ENCODE results near the gene SESTD1. TPM values are rescaled to one million over a fixed set of nuclear protein-coding genes. Genes with fewer than 3 reads are reported as not detected.

The SESTD1 gene
- total RNA-seq, 2 donors from 2014 or later: 51.3 to 75.4 TPM

- Histone ChIP-seq H3K27ac (ENCODE audit: low read depth, low read length) (no peak overlapping the region), H3K9me3 (ENCODE audit: control insufficient read depth, low read length) (peaks cover 8% of the 10 kb centered on the region), H3K4me1 (ENCODE audit: control insufficient read depth, insufficient read depth, low read length) (peaks cover 4% of the 10 kb centered on the region), H3K9ac (ENCODE audit: extremely low read depth, low read length, poor library complexity, severe bottlenecking) (no peak overlapping the region), H3K4me3 (ENCODE audit: low read length) (no peak overlapping the region), H3K27me3 (ENCODE audit: control insufficient read depth, insufficient read depth, low read length, poor library complexity, severe bottlenecking) (no peaks in the 10 kb centered on the region), H3K36me3 (ENCODE audit: control insufficient read depth, insufficient read depth, low read length) (peaks cover 14% of the 10 kb centered on the region)
- Mint-ChIP-seq H3K27ac (no peak overlapping the region), H3K4me1 (peaks cover 24% of the 10 kb centered on the region), H3K9me3 (peaks cover 5% of the 10 kb centered on the region), H3K27me3 (ENCODE audit: insufficient read depth) (no peaks in the 10 kb centered on the region), H3K36me3 (ENCODE audit: low read depth) (peaks cover 26% of the 10 kb centered on the region), H3K4me3 (no peak overlapping the region)
- no peak for TF ChIP-seq CTCF (conservative IDR thresholded peaks at IDR 0.05)
- 100% methylated on average over 1 of the region's 1 CpG; no CpG with 5 or more reads in 1 of the 2 experiments for WGBS, 2 experiments (ENCODE audit: insufficient coverage in 1 of 2, insufficient read length in 1 of 2)
- no peak for DNase-seq
Observed at GRCh38 chr2:179170901-179171300, 93.7 kb downstream of the SESTD1 start.

GRCh38 chr2:179165356-179166000 is 99.2 kb downstream of the SESTD1 start:
- H3K36me3 ChIP-seq (ENCODE audit: control insufficient read depth, insufficient read depth, low read length): peaks cover 30% of the 10 kb centered on the region
- 69 to 86% methylated on average over 3 of the region's 3 CpGs for WGBS, 2 experiments (ENCODE audit: insufficient coverage in 1 of 2, insufficient read length in 1 of 2)
- no peak overlapping the region for H3K27ac ChIP-seq (ENCODE audit: low read depth, low read length)
- Mint-ChIP-seq H3K36me3 (ENCODE audit: low read depth) (peaks cover 20% of the 10 kb centered on the region), H3K9me3 (peaks cover 5% of the 10 kb centered on the region), H3K27me3 (ENCODE audit: insufficient read depth) (no peaks in the 10 kb centered on the region), H3K4me1 (peaks cover 13% of the 10 kb centered on the region), H3K27ac (peak overlapping the region; percentile 11), H3K4me3 (no peak overlapping the region)
- peaks cover 2% of the 10 kb centered on the region for H3K4me1 ChIP-seq (ENCODE audit: control insufficient read depth, insufficient read depth, low read length)
- H3K4me3 ChIP-seq (ENCODE audit: low read length): no peak overlapping the region
- no peak overlapping the region for H3K9ac ChIP-seq (ENCODE audit: extremely low read depth, low read length, poor library complexity, severe bottlenecking)
- H3K9me3 ChIP-seq (ENCODE audit: control insufficient read depth, low read length): peaks cover 8% of the 10 kb centered on the region
- TF ChIP-seq CTCF (conservative IDR thresholded peaks at IDR 0.05): no peak
- no peak for DNase-seq
- no peaks in the 10 kb centered on the region for H3K27me3 ChIP-seq (ENCODE audit: control insufficient read depth, insufficient read depth, low read length, poor library complexity, severe bottlenecking)

GRCh38 chr2:179141206-179141605 is 123.4 kb downstream of the SESTD1 start:
- no peak overlapping the region for H3K27ac ChIP-seq (ENCODE audit: low read depth, low read length)
- DNase-seq: no peak
- Mint-ChIP-seq H3K27me3 (ENCODE audit: insufficient read depth) (no peaks in the 10 kb centered on the region), H3K27ac (no peak overlapping the region), H3K9me3 (no peaks in the 10 kb centered on the region), H3K4me1 (no peaks in the 10 kb centered on the region), H3K4me3 (no peak overlapping the region), H3K36me3 (ENCODE audit: low read depth) (peaks cover 8% of the 10 kb centered on the region)
- H3K36me3 ChIP-seq (ENCODE audit: control insufficient read depth, insufficient read depth, low read length): peaks cover 35% of the 10 kb centered on the region
- no peaks in the 10 kb centered on the region for H3K27me3 ChIP-seq (ENCODE audit: control insufficient read depth, insufficient read depth, low read length, poor library complexity, severe bottlenecking)
- no peaks in the 10 kb centered on the region for H3K4me1 ChIP-seq (ENCODE audit: control insufficient read depth, insufficient read depth, low read length)
- WGBS, 2 experiments (ENCODE audit: insufficient coverage in 1 of 2, insufficient read length in 1 of 2): 83 to 90% methylated on average over 1 of the region's 1 CpG
- H3K4me3 ChIP-seq (ENCODE audit: low read length): no peak overlapping the region
- H3K9ac ChIP-seq (ENCODE audit: extremely low read depth, low read length, poor library complexity, severe bottlenecking): no peak overlapping the region
- no peak for TF ChIP-seq CTCF (conservative IDR thresholded peaks at IDR 0.05)
- H3K9me3 ChIP-seq (ENCODE audit: control insufficient read depth, low read length): no peaks in the 10 kb centered on the region

Measured in endodermal cell (in vitro differentiated cells).